Vagina (tissue), 2 donors: ENCODE measurements around the gene KCNC1. TPM values are rescaled to one million over a fixed set of nuclear protein-coding genes. Genes with fewer than 3 reads are reported as not detected.

Experiments
- DNase-seq, 2 donors: peaks; one replicate each; pipeline ENCODE4 v3.0.0-alpha.2; 2017; ENCODE audit errors: extremely low spot score in 2 of 2
- H3K27ac ChIP-seq: fragments of 200-600 bp; sonication (generic); one replicate; pipeline ENCODE4 v1.5.1; 2019
- H3K27me3 ChIP-seq: fragments of 200-600 bp; sonication (generic); one replicate; pipeline ENCODE4 v1.5.1; 2019
- H3K36me3 ChIP-seq, 2 donors: fragments of 200-600 bp; sonication (generic); one replicate each; pipeline ENCODE4 v1.5.1; 2017 to 2019
- H3K4me1 ChIP-seq: fragments of 200-600 bp; sonication (generic); one replicate; pipeline ENCODE4 v1.5.1; 2019
- H3K4me3 ChIP-seq, 2 donors: fragments of 200-600 bp; sonication (generic); 1 replicate in 1 of 2; 2 replicates in 1 of 2; pipeline ENCODE4 v1.5.1; 2016 to 2019
- H3K9me3 ChIP-seq: fragments of 200-600 bp; sonication (generic); one replicate; pipeline ENCODE4 v1.5.1; 2019
- CTCF ChIP-seq, 3 experiments: fragments of 450-650 bp in 2 of 3; fragments of 200-600 bp in 1 of 3; sonication (generic) in 1 of 3; IDR thresholded peaks; one replicate each; pipeline ENCODE4 v1.5.1; 2017 to 2019; ENCODE audit warnings: antibody characterized with exemption in 3 of 3, mild to moderate bottlenecking in 2 of 3, moderate library complexity in 2 of 3
- POLR2A ChIP-seq, 2 donors: fragments of 450-650 bp; IDR thresholded peaks; one replicate each; pipeline ENCODE4 v1.6.1; 2017; ENCODE audit warnings: antibody characterized with exemption in 2 of 2, mild to moderate bottlenecking in 2 of 2, moderate library complexity in 2 of 2
- POLR2AphosphoS5 ChIP-seq, 2 donors: sonication (generic); formaldehyde crosslinking; IDR thresholded peaks; one replicate each; pipeline ENCODE4 v1.9.0; 2017; ENCODE audit warnings: antibody characterized with exemption in 2 of 2, mild to moderate bottlenecking in 2 of 2, low read depth in 1 of 2; ENCODE audit not compliant: insufficient read depth in 1 of 2
- intact Hi-C: fragments of 100-400 bp; cut with DNase I; formaldehyde crosslinking; loops from one replicate; pipeline ENCODE4 v1.15.1; 2023
- total RNA-seq: library from RNA; depleted of rRNA; stranded (reverse); fragments of >200 nt; gene quantifications from one replicate; pipeline ENCODE4 v1.2.3, GENCODE V29; 2016

KCNC1 gene
- total RNA-seq, 1 donor from 2014 or later, result 0.49 TPM

GRCh38 chr11:17748761-17749721 is 14.5 kb downstream of the KCNC1 start:
- no peaks in the 10 kb centered on the region for H3K36me3 ChIP-seq
- intact Hi-C loops, result no loop called here
- H3K4me1 ChIP-seq, result peaks cover 6% of the 10 kb centered on the region
- H3K27me3 ChIP-seq, result no peaks in the 10 kb centered on the region
- no peak overlapping the region for H3K27ac ChIP-seq
- H3K9me3 ChIP-seq, result no peaks in the 10 kb centered on the region
- DNase-seq, result no peak
- no peak for TF ChIP-seq CTCF (IDR thresholded peaks at IDR 0.05)
- no peak for TF ChIP-seq POLR2A (IDR thresholded peaks at IDR 0.05)
- no peak for TF ChIP-seq POLR2AphosphoS5 (IDR thresholded peaks at IDR 0.05; ENCODE audit: insufficient read depth in 1 of 2, low read depth in 1 of 2)
- no peak overlapping the region for H3K4me3 ChIP-seq

- Histone ChIP-seq H3K4me1 (no peaks in the 10 kb centered on the region), H3K27me3 (no peaks in the 10 kb centered on the region), H3K4me3 (no peak overlapping the region), H3K9me3 (no peaks in the 10 kb centered on the region), H3K36me3 (no peaks in the 10 kb centered on the region), H3K27ac (no peak overlapping the region)
- no peak for DNase-seq
- intact Hi-C loops, result no loop called here
- TF ChIP-seq POLR2AphosphoS5 (IDR thresholded peaks at IDR 0.05; ENCODE audit: insufficient read depth in 1 of 2, low read depth in 1 of 2) (no peak), POLR2A (IDR thresholded peaks at IDR 0.05) (no peak), CTCF (IDR thresholded peaks at IDR 0.05) (no peak)
These were observed 15.6 kb downstream of the KCNC1 start for GRCh38 chr11:17750013-17750800.

- intact Hi-C loops, result no loop called here
- Histone ChIP-seq H3K27me3 (no peaks in the 10 kb centered on the region), H3K4me1 (no peaks in the 10 kb centered on the region), H3K9me3 (no peaks in the 10 kb centered on the region), H3K27ac (no peak overlapping the region), H3K4me3 (no peak overlapping the region), H3K36me3 (no peaks in the 10 kb centered on the region)
- DNase-seq, result no peak
- TF ChIP-seq POLR2AphosphoS5 (IDR thresholded peaks at IDR 0.05; ENCODE audit: insufficient read depth in 1 of 2, low read depth in 1 of 2) (no peak), CTCF (IDR thresholded peaks at IDR 0.05) (no peak), POLR2A (IDR thresholded peaks at IDR 0.05) (no peak)
These were observed 16.2 kb downstream of the KCNC1 start for GRCh38 chr11:17750801-17751165.

GRCh38 chr11:17751558-17751957 is 17.0 kb downstream of the KCNC1 start:
- Histone ChIP-seq H3K27ac (no peak overlapping the region), H3K36me3 (no peaks in the 10 kb centered on the region), H3K9me3 (no peaks in the 10 kb centered on the region), H3K4me3 (no peak overlapping the region), H3K4me1 (no peaks in the 10 kb centered on the region), H3K27me3 (no peaks in the 10 kb centered on the region)
- intact Hi-C loops, result no loop called here
- TF ChIP-seq POLR2AphosphoS5 (IDR thresholded peaks at IDR 0.05; ENCODE audit: insufficient read depth in 1 of 2, low read depth in 1 of 2) (no peak), POLR2A (IDR thresholded peaks at IDR 0.05) (no peak), CTCF (IDR thresholded peaks at IDR 0.05) (no peak)
- DNase-seq, result no peak
